SKM-1 treated with dmso at 0.1 percent for 144 hours (cell line): ENCODE measurements around the gene POLR1H.
"Not testable (repeated sequence)": the region's sequence is repeated elsewhere in the genome, so short reads cannot be mapped to it uniquely, and the experiment has no call there.

Experiments used
- DNase-seq: peaks from one replicate; lab custom pipeline; 2025; ENCODE audit not compliant: unreplicated experiment; lab: John Stamatoyannopoulos, UW

The POLR1H gene

DNA sequence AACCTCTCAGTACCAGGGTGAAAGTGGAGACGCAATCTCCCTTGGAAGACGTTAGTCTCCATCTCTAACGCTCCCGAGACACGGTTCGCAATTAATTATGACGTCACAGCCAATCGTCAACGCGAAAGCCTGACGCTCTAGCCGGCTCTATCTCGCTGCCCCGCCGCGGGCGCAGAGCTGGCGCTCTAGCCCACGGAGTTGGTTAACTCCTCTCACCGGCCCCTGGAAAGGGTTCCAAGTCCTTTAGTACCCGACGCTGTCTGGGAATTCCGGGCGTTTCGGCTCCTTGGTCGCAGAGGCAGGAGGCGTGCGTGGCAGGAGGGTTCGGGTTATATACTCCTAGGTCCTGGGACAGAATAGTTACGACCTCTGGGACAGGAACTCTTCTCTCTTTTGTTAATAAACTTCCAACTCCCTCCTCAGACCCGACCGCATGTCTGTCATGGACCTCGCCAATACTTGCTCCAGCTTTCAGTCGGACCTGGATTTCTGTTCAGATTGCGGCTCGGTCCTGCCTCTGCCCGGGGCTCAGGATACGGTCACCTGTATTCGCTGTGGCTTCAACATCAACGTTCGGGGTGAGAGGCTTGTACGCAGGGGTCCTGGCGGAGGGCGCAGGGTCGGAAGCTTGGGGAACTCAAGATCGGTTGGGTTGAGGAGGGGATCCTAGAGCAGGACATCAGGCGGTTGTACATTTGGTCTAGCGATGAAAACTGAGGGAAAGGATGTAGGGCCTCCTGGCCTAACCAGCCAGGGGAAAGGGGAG lies at the start of gene POLR1H:
Gene POLR1H, plus strand, starts transcription at position 174 of the 766 bp plus-strand sequence. Its CDS starts 260 bp downstream, at position 434.
- peak; percentile 84 for DNase-seq

DNA sequence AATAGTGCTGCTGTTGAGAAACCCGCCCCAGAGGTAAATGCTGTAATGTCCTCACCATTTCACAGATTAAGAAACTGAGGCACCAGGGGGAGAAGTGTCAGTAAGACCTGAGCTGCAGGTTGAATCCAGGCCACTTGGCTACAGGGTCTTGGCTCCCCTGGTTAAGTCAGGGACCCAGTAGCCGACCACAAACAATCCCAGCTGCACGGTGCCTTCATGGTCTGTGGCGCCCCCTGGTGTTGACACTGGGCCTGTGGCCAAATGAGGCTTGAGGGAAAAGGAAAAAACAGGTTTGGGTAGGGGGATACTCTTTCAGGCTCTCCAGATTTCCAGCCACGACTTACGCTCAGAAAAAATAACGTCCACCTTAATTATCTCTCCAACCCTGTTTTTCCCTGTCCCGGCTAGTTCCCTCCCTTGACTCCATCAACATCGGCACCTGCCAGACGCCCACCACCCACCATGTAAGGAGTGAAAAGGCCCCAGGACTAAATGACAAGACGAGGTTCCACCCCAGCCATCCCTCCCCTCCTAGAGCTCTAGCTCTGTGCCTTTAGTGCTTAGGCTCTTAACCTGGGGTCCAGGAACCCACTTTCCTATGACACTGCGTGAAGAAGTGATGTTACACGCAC lies 47.7 kb upstream of the POLR1H start:
- DNase-seq = peak; percentile 10

GRCh38 chr6:30019819-30020218 lies 41.2 kb upstream of the POLR1H start:
- DNase-seq = no peak

DNA sequence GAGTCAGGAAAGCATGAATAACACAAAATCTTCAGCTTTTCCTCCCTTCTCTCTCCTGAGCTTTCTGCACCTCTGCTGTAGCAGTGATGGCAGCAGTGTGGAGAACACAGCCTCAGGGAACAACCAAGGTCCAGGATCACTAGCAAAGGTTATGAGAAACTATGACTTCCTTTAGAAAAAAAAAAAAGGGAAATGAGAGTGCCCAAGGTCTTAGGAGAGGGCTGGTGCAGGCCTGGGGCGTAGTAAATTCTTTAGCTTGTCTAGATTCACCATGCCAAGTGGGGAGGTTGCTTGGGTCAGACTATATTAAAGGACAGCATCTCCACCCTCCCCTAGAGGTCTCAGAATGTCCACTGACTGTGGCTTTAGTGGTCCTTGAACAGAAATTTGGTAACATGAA lies 40.4 kb upstream of the POLR1H start:
- DNase-seq = no peak

DNA sequence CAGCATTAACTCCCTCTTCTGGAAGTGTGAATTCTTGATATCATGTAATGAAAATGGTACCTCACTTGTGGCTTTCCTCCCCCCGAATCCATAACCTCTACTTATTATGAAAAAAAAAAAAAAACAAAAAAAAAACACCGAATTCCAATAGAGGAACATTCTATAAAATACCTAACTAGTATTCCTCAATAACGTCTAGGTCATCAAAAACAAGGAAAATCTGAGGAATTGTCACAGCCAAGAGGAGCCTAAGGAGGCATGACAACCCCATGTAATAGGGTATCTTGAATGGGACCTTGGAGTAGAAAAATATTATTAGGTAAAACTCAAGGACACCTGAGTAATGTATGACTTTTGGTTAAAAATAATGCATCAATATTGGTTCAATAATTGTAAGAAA lies 38.9 kb upstream of the POLR1H start:
- DNase-seq = no peak

GRCh38 chr6:30022712-30023111 lies 38.4 kb upstream of the POLR1H start:
- not testable (repeated sequence) for DNase-seq

GRCh38 chr6:30025186-30025585 lies 35.9 kb upstream of the POLR1H start:
- no peak for DNase-seq

- DNase-seq = no peak
Observed at GRCh38 chr6:30029588-30029987, 31.5 kb upstream of the POLR1H start.

- no peak for DNase-seq
Observed at GRCh38 chr6:30031381-30031780, 29.7 kb upstream of the POLR1H start.

DNA sequence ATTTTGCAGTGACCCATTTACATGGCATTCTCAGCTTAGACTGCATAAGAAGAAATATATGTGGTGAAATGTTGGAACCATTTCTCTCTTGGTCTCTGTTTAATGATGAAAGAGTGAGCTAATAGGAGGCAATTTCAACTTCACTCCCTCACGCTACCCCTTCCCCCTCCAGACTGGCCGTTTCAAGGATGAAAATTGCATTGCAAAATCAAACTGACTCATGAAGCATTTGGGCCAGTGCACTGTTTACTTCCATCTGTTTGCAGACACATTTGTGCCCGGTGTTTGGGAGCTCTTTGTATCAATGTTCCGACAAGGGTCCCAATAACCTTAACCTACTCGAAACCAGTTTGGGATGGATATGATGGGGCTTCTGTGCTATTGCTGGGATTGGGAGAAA lies 27.6 kb upstream of the POLR1H start:
- peak; percentile 29 for DNase-seq

DNA sequence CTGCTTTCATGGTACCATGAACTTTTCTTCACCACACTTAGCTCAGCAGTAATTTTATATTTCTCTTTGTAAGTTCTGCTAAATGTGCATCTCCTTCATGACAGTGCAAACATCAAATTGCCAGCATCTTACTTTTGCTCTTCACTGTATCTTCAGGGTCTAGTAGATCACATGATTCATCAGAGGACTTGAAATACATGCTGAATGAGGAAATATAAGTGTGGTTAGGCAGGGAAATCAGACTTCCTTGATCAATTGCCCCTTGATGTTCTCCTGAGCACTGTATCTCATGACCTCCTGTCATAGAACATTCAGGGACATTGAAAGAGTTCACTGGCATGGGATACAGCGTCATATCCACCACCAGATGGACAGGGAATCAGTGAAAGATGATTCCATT lies 25.3 kb upstream of the POLR1H start:
- DNase-seq = no peak

GRCh38 chr6:30037182-30037788 lies 23.8 kb upstream of the POLR1H start:
- peak; percentile 17 for DNase-seq

GRCh38 chr6:30041221-30041620 lies 19.8 kb upstream of the POLR1H start:
- DNase-seq = no peak

DNA sequence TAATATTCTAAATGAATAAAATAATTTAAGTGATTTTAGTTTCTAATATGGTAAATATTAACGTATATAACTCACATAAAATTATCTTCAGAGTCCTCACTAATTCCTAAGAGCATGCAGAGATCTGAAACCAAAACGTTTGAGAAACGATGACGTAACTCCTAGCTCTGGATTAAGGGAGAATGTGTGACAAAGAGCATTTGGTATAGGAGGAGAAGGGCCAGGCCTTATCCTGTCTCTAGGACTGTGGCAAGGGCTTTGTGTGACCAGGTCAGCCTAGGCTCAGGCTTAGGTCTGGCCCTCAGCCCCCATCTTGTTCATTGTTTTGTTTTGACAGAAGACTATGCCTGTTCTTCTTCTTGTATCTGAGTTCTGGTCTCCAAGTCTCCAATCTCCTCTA lies 19.2 kb upstream of the POLR1H start:
- DNase-seq = no peak

GRCh38 chr6:30042476-30042875 lies 18.6 kb upstream of the POLR1H start:
- no peak for DNase-seq

GRCh38 chr6:30042914-30043313 lies 18.2 kb upstream of the POLR1H start:
- no peak for DNase-seq

GRCh38 chr6:30043744-30044143 lies 17.3 kb upstream of the POLR1H start:
- DNase-seq = no peak

DNA sequence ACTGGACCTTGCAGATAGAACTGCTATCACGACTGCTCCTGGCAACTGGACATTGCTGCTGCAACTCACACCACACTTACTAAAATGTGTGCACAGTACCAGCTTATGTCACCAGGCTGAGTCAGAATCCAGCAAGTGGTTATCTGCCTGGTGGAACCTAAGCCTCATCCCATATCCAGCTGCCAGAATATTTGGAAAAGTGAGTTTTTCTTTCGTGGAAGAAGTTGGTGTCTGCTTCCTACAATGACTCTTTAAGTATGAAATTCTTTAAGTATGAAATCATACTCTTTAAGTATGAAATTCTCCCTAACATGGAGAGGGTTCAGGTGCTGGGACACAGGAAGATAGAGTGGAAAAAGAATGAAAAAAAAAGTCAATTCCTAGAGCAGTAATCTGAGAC lies 16.4 kb upstream of the POLR1H start:
- DNase-seq = no peak

DNA sequence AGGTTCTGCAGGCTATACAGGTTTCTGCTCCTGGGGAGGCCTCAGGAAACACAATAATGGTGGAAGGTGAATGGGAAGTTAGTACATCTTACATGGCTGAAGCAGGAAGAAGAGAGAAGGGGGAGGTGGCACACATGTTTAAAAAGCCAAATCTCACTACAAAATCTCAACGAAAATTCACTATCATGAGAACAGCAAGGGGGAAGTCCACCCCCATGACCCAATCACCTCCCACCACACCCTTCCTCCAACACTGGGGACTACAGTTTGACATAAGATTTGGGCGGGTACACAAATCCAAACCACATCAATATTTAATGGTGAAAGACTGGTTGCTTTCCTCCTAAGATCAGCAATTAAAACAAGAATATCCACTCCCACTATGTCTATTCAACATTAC lies 13.8 kb upstream of the POLR1H start:
- DNase-seq = no peak

GRCh38 chr6:30053682-30054081 lies 7.4 kb upstream of the POLR1H start:
- DNase-seq = no peak

GRCh38 chr6:30055513-30055912 lies 5.6 kb upstream of the POLR1H start:
- no peak for DNase-seq

GRCh38 chr6:30060606-30061091 lies 416 bp upstream of the POLR1H start:
- DNase-seq = no peak
